Endometrial microvascular endothelial cells (primary cell): Measurements from ENCODE around the gene ABCA8. TPM values are rescaled to one million over a fixed set of nuclear protein-coding genes. Genes with fewer than 3 reads are reported as not detected.
"Not testable (repeated sequence)": the region's sequence is repeated elsewhere in the genome, so short reads cannot be mapped to it uniquely, and the experiment has no call there.

ENCODE experiments used
- in situ Hi-C: cut with HindIII; loops from 2 replicates; pipeline ENCODE4 v1.10.0; 2017; ENCODE audit warnings: low sequenced_read_pairs, low pct_unique_long_range_greater_than_20kb; ENCODE audit errors: inconsistent ontology term
- total RNA-seq: library from RNA; depleted of rRNA; stranded (reverse); fragments of >200 nt; gene quantifications from one replicate; pipeline ENCODE4 v1.2.3, GENCODE V29; 2015; ENCODE audit errors: inconsistent ontology term

The ABCA8 gene
- total RNA-seq = not detected

GRCh38 chr17:68955181-68955841 is at the start of gene ABCA8:
Gene ABCA8 (minus strand): TSS chr17:68955392. CDS start chr17:68942034, 13,358 bp downstream.
- in situ Hi-C loops = no loop called here

- in situ Hi-C loops = not testable (repeated sequence)
These were observed 49.6 kb upstream of the ABCA8 start for GRCh38 chr17:69004759-69005158.

GRCh38 chr17:68999743-69000142 is 44.6 kb upstream of the ABCA8 start:
- in situ Hi-C loops = not testable (repeated sequence)

GRCh38 chr17:68993112-68993511 is 37.9 kb upstream of the ABCA8 start:
- in situ Hi-C loops = no loop called here

GRCh38 chr17:68987966-68988365 is 32.8 kb upstream of the ABCA8 start:
- in situ Hi-C loops = no loop called here

- in situ Hi-C loops = no loop called here
These were observed 26.1 kb upstream of the ABCA8 start for GRCh38 chr17:68981288-68981687.

GRCh38 chr17:68973098-68973846 is 18.1 kb upstream of the ABCA8 start:
- in situ Hi-C loops = no loop called here

GRCh38 chr17:68972119-68972704 is 17.0 kb upstream of the ABCA8 start:
- in situ Hi-C loops = no loop called here

GRCh38 chr17:68969101-68969500 is 13.9 kb upstream of the ABCA8 start:
- in situ Hi-C loops = no loop called here

- in situ Hi-C loops = no loop called here
These were observed 8.8 kb upstream of the ABCA8 start for GRCh38 chr17:68963958-68964357.

- in situ Hi-C loops = no loop called here
These were observed 6.2 kb upstream of the ABCA8 start for GRCh38 chr17:68961214-68961882.

- in situ Hi-C loops = not testable (repeated sequence)
These were observed 3.9 kb upstream of the ABCA8 start for GRCh38 chr17:68959117-68959516.

GRCh38 chr17:68957944-68958343 is 2.8 kb upstream of the ABCA8 start:
- in situ Hi-C loops = no loop called here

- in situ Hi-C loops = no loop called here
These were observed 871 bp downstream of the ABCA8 start for GRCh38 chr17:68954146-68954896.

GRCh38 chr17:68953340-68953997 is 1.7 kb downstream of the ABCA8 start:
- in situ Hi-C loops = no loop called here

- in situ Hi-C loops = no loop called here
These were observed 4.5 kb downstream of the ABCA8 start for GRCh38 chr17:68950725-68951124.

GRCh38 chr17:68947868-68948267 is 7.3 kb downstream of the ABCA8 start:
- in situ Hi-C loops = loop anchor here (25.0 kb wide), 1 partner anchor 161 kb away; no protein-coding TSS in a partner anchor

- in situ Hi-C loops = loop anchor here (25.0 kb wide), 1 partner anchor 157 kb away; no protein-coding TSS in a partner anchor
These were observed 10.7 kb downstream of the ABCA8 start for GRCh38 chr17:68944435-68945035.
